Tibial artery (tissue), 4 donors: ENCODE measurements around the gene PALS1.

ENCODE experiments used
- DNase-seq, 2 donors: peaks; one replicate each; pipeline ENCODE4 v3.0.0-alpha.2; 2019
- H3K27ac ChIP-seq, 2 donors: fragments of 200-600 bp; sonication (generic) in 1 of 2; 1 replicate in 1 of 2; 2 replicates in 1 of 2; pipeline ENCODE4 v1.5.1; 2018 to 2019; ENCODE audit warnings: mild to moderate bottlenecking in 1 of 2
- H3K27me3 ChIP-seq, 2 donors: fragments of 200-600 bp; sonication (generic) in 1 of 2; one replicate each; pipeline versions ENCODE4 v1.5.1 to v1.6.0; 2016 to 2019
- H3K36me3 ChIP-seq, 3 donors: fragments of 200-600 bp; sonication (generic) in 2 of 3; one replicate each; pipeline ENCODE4 v1.5.1; 2016 to 2019; ENCODE audit warnings: mild to moderate bottlenecking in 2 of 3
- H3K4me1 ChIP-seq, 4 donors: fragments of 200-600 bp; sonication (generic) in 2 of 4; 1 replicate in 3 of 4; 2 replicates in 1 of 4; pipeline ENCODE4 v1.5.1; 2016 to 2019
- H3K4me3 ChIP-seq, 2 donors: fragments of 200-600 bp; sonication (generic) in 1 of 2; 1 replicate in 1 of 2; 2 replicates in 1 of 2; pipeline ENCODE4 v1.5.1; 2018 to 2019; ENCODE audit warnings: mild to moderate bottlenecking in 2 of 2
- H3K9me3 ChIP-seq, 3 donors: fragments of 200-600 bp; sonication (generic) in 1 of 3; one replicate each; pipeline ENCODE4 v1.5.1; 2016 to 2019
- intact Hi-C: fragments of 100-400 bp; cut with DNase I; formaldehyde crosslinking; loops from one replicate; pipeline ENCODE4 v1.15.0; 2023; ENCODE audit warnings: low total_unique reads
- TF ChIP-seq, protein P1 (sequence below), 2 experiments: fragments of 200-600 bp in 1 of 2; fragments of 450-650 bp in 1 of 2; IDR thresholded peaks; one replicate each; pipeline ENCODE4 v1.5.1; 2017 to 2019; ENCODE audit warnings: antibody characterized with exemption in 2 of 2, mild to moderate bottlenecking in 1 of 2, moderate library complexity in 1 of 2

The PALS1 gene

DNA sequence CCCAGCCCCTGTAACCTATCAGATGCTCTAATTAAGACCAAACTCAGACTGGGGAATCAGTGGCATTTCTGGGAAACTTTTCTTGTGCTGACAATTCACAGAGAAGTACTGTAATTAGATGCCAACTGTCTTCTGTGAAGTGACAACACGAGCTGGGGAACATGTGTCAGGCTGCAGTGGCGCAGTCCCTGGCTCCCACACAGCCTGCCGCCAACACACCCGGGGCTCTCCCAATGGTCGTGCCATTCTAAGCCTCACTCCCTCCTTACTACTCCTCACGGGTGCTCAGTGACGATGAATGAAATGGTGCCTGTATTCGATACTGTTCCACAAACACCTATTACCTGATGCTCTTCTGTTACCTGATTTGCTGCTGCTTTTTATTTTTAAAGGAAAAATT is 33.4 kb upstream of the PALS1 start:
- no peaks in the 10 kb centered on the region for H3K36me3 ChIP-seq
- H3K4me3 ChIP-seq, result no peak overlapping the region
- intact Hi-C loops, result no loop called here
- no peaks in the 10 kb centered on the region for H3K9me3 ChIP-seq
- H3K27ac ChIP-seq, result no peak overlapping the region
- no peaks in the 10 kb centered on the region for H3K27me3 ChIP-seq
- no peaks in the 10 kb centered on the region for H3K4me1 ChIP-seq
- TF ChIP-seq, protein P1, sequence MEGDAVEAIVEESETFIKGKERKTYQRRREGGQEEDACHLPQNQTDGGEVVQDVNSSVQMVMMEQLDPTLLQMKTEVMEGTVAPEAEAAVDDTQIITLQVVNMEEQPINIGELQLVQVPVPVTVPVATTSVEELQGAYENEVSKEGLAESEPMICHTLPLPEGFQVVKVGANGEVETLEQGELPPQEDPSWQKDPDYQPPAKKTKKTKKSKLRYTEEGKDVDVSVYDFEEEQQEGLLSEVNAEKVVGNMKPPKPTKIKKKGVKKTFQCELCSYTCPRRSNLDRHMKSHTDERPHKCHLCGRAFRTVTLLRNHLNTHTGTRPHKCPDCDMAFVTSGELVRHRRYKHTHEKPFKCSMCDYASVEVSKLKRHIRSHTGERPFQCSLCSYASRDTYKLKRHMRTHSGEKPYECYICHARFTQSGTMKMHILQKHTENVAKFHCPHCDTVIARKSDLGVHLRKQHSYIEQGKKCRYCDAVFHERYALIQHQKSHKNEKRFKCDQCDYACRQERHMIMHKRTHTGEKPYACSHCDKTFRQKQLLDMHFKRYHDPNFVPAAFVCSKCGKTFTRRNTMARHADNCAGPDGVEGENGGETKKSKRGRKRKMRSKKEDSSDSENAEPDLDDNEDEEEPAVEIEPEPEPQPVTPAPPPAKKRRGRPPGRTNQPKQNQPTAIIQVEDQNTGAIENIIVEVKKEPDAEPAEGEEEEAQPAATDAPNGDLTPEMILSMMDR (IDR thresholded peaks at IDR 0.05), result no peak
- no peak for DNase-seq

DNA sequence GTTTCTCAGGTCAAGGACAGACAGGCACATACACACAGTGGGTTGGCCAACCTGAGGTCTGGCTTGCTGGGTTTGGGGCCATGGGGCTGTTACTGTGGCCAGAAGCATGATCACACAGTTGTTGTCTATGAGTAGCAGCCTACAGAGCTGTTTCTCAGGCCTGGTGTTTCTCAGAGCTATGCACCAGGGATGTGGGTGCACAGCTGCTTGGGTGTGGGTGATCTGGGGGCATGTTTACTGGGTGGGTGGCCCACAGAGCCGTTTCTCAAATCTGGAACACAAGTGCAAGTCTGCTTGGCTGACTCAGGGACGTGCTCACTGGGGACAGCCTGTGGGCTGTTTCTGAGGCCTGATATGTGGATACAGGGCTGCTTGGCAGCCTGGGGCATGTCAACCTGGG is 23.1 kb upstream of the PALS1 start:
- no peak for DNase-seq
- H3K27me3 ChIP-seq, result no peaks in the 10 kb centered on the region
- TF ChIP-seq, protein P1 (IDR thresholded peaks at IDR 0.05), result no peak
- intact Hi-C loops, result no loop called here
- H3K36me3 ChIP-seq, result no peaks in the 10 kb centered on the region
- H3K4me1 ChIP-seq, result no peaks in the 10 kb centered on the region
- no peak overlapping the region for H3K27ac ChIP-seq
- H3K4me3 ChIP-seq, result no peak overlapping the region
- no peaks in the 10 kb centered on the region for H3K9me3 ChIP-seq

GRCh38 chr14:67221248-67221981 is 19.8 kb upstream of the PALS1 start:
- TF ChIP-seq, protein P1 (IDR thresholded peaks at IDR 0.05), result no peak
- no peaks in the 10 kb centered on the region for H3K9me3 ChIP-seq

GRCh38 chr14:67221982-67222328 is 19.3 kb upstream of the PALS1 start:
- H3K36me3 ChIP-seq, result no peaks in the 10 kb centered on the region
- no peaks in the 10 kb centered on the region for H3K4me1 ChIP-seq
- DNase-seq, result no peak
- no peaks in the 10 kb centered on the region for H3K27me3 ChIP-seq
- H3K9me3 ChIP-seq, result no peaks in the 10 kb centered on the region
- H3K27ac ChIP-seq, result no peak overlapping the region
- intact Hi-C loops, result no loop called here
- H3K4me3 ChIP-seq, result no peak overlapping the region
- TF ChIP-seq, protein P1 (IDR thresholded peaks at IDR 0.05), result no peak

More at GRCh38 chr14:67221248-67221981, 19.8 kb upstream of the PALS1 start:
- DNase-seq, result no peak
- H3K4me3 ChIP-seq, result no peak overlapping the region
- no peaks in the 10 kb centered on the region for H3K36me3 ChIP-seq
- intact Hi-C loops, result no loop called here
- no peak overlapping the region for H3K27ac ChIP-seq
- H3K4me1 ChIP-seq, result no peaks in the 10 kb centered on the region
- no peaks in the 10 kb centered on the region for H3K27me3 ChIP-seq

DNA sequence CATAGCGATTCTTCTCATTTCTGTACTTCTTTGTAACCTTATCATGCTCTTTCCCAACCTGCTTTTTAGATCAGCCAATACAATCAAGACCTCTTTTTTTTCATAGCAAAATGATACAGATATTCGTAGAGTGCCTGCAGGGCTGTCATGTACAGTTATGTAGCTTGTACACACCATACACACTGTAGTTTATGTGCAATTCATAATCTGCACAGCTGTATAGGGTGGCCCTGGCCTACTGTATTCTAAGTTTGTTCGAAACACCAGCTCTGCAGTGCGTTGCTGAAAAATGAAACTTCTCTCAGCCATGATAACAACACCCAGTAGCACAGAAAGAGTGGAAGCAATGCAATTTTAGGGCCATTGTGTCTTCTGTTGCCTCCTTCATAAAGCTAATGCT is 15.7 kb upstream of the PALS1 start:
- H3K4me3 ChIP-seq, result no peak overlapping the region
- no peaks in the 10 kb centered on the region for H3K36me3 ChIP-seq
- intact Hi-C loops, result no loop called here
- no peak for DNase-seq
- no peaks in the 10 kb centered on the region for H3K9me3 ChIP-seq
- no peaks in the 10 kb centered on the region for H3K4me1 ChIP-seq
- TF ChIP-seq, protein P1 (IDR thresholded peaks at IDR 0.05), result no peak
- no peak overlapping the region for H3K27ac ChIP-seq
- no peaks in the 10 kb centered on the region for H3K27me3 ChIP-seq
